K562 (cell line): ENCODE measurements around the gene LY6G6D. TPM values are rescaled to one million over a fixed set of nuclear protein-coding genes. Genes with fewer than 3 reads are reported as not detected.

Experiments used
- ARID2 ChIP-seq: fragments of 450-650 bp; IDR thresholded peaks from 2 replicates; pipeline ENCODE4 v1.6.1; 2017; ENCODE audit warnings: antibody characterized with exemption, mild to moderate bottlenecking
- DIDO1 ChIP-seq: fragments of 450-650 bp; IDR thresholded peaks from 2 replicates; pipeline ENCODE4 v1.6.1; 2016; ENCODE audit warnings: low read depth, missing biosample characterization, missing genetic modification characterization
- GTF2F1 ChIP-seq: IDR thresholded peaks from 2 replicates; pipeline ENCODE4 v1.6.1; 2011; ENCODE audit warnings: low read depth, low read length, improper control_type of control experiment
- MCM5 ChIP-seq: fragments of 450-650 bp; IDR thresholded peaks from 2 replicates; pipeline ENCODE4 v1.6.1; 2016; ENCODE audit warnings: low read depth
- MGA ChIP-seq: fragments of 450-650 bp; IDR thresholded peaks from 2 replicates; pipeline ENCODE4 v1.6.1; 2016; ENCODE audit warnings: mild to moderate bottlenecking, moderate library complexity
- RNF2 ChIP-seq: sonication (generic); IDR thresholded peaks from 2 replicates; pipeline ENCODE4 v1.6.1; 2016
- TCF7L2 ChIP-seq: fragments of 150-350 bp; IDR thresholded peaks from 2 replicates; pipeline ENCODE4 v1.6.1; 2016; ENCODE audit warnings: low read depth, mild to moderate bottlenecking, low read length, moderate library complexity
- TRIM28 ChIP-seq: fragments of 450-650 bp; IDR thresholded peaks from 2 replicates; pipeline ENCODE4 v1.6.1; 2017
- WHSC1 ChIP-seq: IDR thresholded peaks from one replicate; pipeline ENCODE4 v1.6.1; 2012; ENCODE audit warnings: low read length, control low read depth, inconsistent platforms
- polyA plus RNA-seq, 8 experiments: library from polyadenylated mRNA; depleted of rRNA in 4 of 8; stranded (reverse) in 5 of 8; unstranded in 3 of 8; fragments of >200 nt; fragmentation: Nextera tagmentation in 2 of 8; fragmentation: Illumina TruSeq in 1 of 8; extraction: Ambion mirVana in 2 of 8; extraction: Trizol in 1 of 8; gene quantifications; 2 replicates each; pipeline versions ENCODE4 v1.2.1 to v1.2.3, GENCODE V29; 2011 to 2014; ENCODE audit warnings: inconsistent platforms in 1 of 8, missing spikeins in 1 of 8
- total RNA-seq, 7 experiments: library from RNA; depleted of rRNA in 6 of 7; stranded (reverse); fragments of >200 nt in 6 of 7; fragmentation: Illumina TruSeq in 2 of 7; extraction: Trizol in 2 of 7; gene quantifications; 2 replicates each; pipeline versions ENCODE4 v1.2.1 to v1.2.3, GENCODE V29; 2011 to 2021; ENCODE audit warnings: low replicate concordance in 1 of 7
- TF ChIP-seq, protein P1 (sequence below), 3 experiments: fragments of 200-800 bp in 1 of 3; sonication (Bioruptor generic) in 1 of 3; sonication (generic) in 1 of 3; formaldehyde crosslinking in 1 of 3; IDR thresholded peaks; 2 replicates each; pipeline versions ENCODE4 v1.6.1 to v1.8.0; 2016 to 2022; ENCODE audit warnings: mild to moderate bottlenecking in 2 of 3, missing compliant biosample characterization in 2 of 3, missing genetic modification characterization in 2 of 3, missing genetic modification reagents in 1 of 3
- TF ChIP-seq, protein P2 (sequence below): fragments of 250-450 bp; sonication (Bioruptor Pico); IDR thresholded peaks from 2 replicates; pipeline ENCODE4 v1.6.1; 2021; ENCODE audit warnings: mild to moderate bottlenecking
- TF ChIP-seq, protein P3 (sequence below): fragments of 450-650 bp; IDR thresholded peaks from 2 replicates; pipeline ENCODE4 v1.6.1; 2017; ENCODE audit warnings: antibody characterized with exemption

The LY6G6D gene
- total and polyA plus RNA-seq, 9 of the 15 experiments (the other 6 are each of a cell fraction or from before 2014, with no cell fraction given), result 0.30 to 0.38 TPM; not detected in 7

DNA sequence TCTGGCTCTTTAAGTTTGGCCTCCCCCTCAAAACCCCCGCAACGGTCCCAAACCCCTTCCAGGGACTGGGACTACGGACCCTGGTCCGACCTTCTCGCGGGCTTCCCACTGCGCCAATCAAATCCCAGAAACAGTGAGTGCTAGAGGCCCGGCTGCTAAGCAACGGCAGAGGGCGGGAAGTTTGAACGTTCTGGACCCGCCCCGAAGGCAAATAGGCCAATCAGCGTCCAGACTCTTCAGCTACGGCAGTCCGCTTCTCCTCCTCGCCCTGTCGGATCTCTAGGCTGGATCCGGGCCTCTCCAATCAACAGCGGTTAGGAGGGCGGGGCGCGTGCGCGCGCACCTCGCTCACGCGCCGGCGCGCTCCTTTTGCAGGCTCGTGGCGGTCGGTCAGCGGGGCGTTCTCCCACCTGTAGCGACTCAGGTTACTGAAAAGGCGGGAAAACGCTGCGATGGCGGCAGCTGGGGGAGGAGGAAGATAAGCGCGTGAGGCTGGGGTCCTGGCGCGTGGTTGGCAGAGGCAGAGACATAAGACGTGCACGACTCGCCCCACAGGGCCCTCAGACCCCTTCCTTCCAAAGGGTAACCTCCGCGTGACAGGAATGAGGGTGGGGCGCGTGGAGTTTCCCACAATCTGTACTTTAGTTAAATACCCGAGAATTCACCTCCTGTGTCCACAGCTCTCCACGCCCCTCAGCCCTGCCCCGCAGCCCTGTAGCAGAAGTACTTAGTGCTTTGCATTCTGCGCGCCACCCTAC lies 24.7 kb downstream of the LY6G6D start, which contains the start of gene MSH5 (continued):
- TF ChIP-seq, protein P1, sequence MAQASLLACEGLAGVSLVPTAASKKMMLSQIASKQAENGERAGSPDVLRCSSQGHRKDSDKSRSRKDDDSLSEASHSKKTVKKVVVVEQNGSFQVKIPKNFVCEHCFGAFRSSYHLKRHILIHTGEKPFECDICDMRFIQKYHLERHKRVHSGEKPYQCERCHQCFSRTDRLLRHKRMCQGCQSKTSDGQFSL (CRISPR knock-in tag; IDR thresholded peaks at IDR 0.05), result no peak
- TF ChIP-seq, protein P1 (tag; IDR thresholded peaks at IDR 0.05), result 0 out of 4 replicates have a peak, but pooled peaks of 1 of the 2 experiments have one; percentile 65
- TF ChIP-seq TCF7L2, result peak; percentile 29; the same call in 1 of the 2 replicates
- TF ChIP-seq, protein P2, sequence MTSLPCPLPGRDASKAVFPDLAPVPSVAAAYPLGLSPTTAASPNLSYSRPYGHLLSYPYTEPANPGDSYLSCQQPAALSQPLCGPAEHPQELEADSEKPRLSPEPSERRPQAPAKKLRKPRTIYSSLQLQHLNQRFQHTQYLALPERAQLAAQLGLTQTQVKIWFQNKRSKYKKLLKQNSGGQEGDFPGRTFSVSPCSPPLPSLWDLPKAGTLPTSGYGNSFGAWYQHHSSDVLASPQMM (CRISPR knock-in tag), result no peak
- TF ChIP-seq MCM5, result no peak
- TF ChIP-seq ARID2, result 0 out of 2 replicates have a peak, but pooled peaks have one; percentile 39
- TF ChIP-seq TRIM28, result peak; percentile 62; the same call in 1 of the 2 replicates
- TF ChIP-seq, protein P3, sequence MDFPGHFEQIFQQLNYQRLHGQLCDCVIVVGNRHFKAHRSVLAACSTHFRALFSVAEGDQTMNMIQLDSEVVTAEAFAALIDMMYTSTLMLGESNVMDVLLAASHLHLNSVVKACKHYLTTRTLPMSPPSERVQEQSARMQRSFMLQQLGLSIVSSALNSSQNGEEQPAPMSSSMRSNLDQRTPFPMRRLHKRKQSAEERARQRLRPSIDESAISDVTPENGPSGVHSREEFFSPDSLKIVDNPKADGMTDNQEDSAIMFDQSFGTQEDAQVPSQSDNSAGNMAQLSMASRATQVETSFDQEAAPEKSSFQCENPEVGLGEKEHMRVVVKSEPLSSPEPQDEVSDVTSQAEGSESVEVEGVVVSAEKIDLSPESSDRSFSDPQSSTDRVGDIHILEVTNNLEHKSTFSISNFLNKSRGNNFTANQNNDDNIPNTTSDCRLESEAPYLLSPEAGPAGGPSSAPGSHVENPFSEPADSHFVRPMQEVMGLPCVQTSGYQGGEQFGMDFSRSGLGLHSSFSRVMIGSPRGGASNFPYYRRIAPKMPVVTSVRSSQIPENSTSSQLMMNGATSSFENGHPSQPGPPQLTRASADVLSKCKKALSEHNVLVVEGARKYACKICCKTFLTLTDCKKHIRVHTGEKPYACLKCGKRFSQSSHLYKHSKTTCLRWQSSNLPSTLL, result no peak
- no peak for TF ChIP-seq WHSC1
- TF ChIP-seq DIDO1 (tag), result peak; percentile 56; the same call in 1 of the 2 replicates
- TF ChIP-seq MGA, result no peak
- no peak for TF ChIP-seq RNF2
- TF ChIP-seq GTF2F1, result no peak
